Measurements from ENCODE around the gene SLCO3A1. TPM values are rescaled to one million over a fixed set of nuclear protein-coding genes. Genes with fewer than 3 reads are reported as not detected.

SLCO3A1 gene
- total RNA-seq, 1 experiment from 2014 or later = 5.1 TPM

DNA sequence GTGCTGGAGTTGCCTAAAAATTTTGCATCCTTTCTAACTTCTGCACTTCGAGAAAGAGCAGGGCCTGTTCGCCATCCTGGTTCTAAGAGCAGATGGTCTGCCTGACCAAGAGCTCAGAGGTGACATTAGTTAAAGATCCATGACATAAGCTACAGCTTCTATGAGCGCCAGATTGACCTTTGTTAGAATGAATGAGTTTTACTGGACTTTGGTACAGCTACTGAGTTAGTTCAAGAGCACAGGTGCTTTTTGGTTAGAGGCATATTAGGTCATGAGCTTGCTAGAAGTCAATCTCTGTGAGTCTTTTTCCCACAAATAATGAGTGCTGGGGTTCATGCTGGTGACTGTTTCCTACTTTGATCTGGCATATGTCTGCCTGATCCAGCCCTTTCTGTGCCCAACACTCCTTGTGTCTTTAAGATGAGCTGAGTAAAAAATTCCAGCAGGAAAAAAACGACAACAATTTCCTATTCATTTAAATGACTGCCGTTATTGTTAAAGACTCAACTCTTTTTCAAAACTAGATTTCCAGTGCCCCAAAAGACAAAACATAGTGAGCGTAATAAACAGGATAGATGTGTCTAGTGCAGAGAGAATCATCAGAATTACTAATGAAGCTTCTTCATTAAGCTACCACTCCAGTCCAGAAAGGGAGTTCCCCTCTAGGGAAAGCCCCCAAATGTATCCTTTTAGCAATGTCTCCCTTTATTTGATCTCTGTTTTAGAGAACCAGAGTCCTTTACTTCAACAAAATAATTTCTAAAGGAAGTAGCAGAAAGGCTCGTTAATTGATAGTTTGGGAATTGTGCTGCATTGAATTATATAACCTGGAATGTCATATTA, 152.9 kb downstream of the SLCO3A1 start:
- Histone ChIP-seq H3K79me2 (ENCODE audit: insufficient read depth, low read length) (no peaks in the 10 kb centered on the region), H3K4me3 (replicated peaks in 1 of 2; ENCODE audit: low read depth in 1 of 2, low read length in 2 of 2) (no peak overlapping the region), H3K36me3 (ENCODE audit: control insufficient read depth in 1 of 2, insufficient read depth in 2 of 2, low read length in 2 of 2) (no peaks in the 10 kb centered on the region), H3K9me2 (ENCODE audit: insufficient read depth) (no peaks in the 10 kb centered on the region), H3K27me3 (ENCODE audit: insufficient read depth, low read length) (no peaks in the 10 kb centered on the region; the same call in 1 of the 2 replicates), H4K20me1 (ENCODE audit: insufficient read depth) (no peaks in the 10 kb centered on the region), H3K9me3 (ENCODE audit: control insufficient read depth in 1 of 2, insufficient read depth in 1 of 2, low read depth in 1 of 2, low read length in 2 of 2) (no peaks in the 10 kb centered on the region), H3K27ac (ENCODE audit: low read depth, low read length) (no peak overlapping the region), H2AFZ (ENCODE audit: low read depth, low read length, poor library complexity, severe bottlenecking) (no peak overlapping the region), H3K9ac (ENCODE audit: low read length) (no peak overlapping the region), H3K4me1 (ENCODE audit: control insufficient read depth in 1 of 2, insufficient read depth in 2 of 2, low read length in 2 of 2) (no peaks in the 10 kb centered on the region), H3K4me2 (ENCODE audit: low read length) (no peak overlapping the region)
- no TSS peak for BruUV-seq (replicated peaks)
- intact Hi-C loops (cut with micrococcal nuclease) = no loop called here
- ChIA-PET CTCF (no interaction called here), RAD21 (ENCODE audit: low non-redundant PET in 1 of 2, low total read pairs in 2 of 2, uncharacterized antibody in 2 of 2, unreplicated experiment in 2 of 2) (no interaction called here), POLR2A (no interaction called here)
- no peak for DNase-seq (ENCODE audit: low read depth, low spot score)
- ATAC-seq = no peak
- TF ChIP-seq FOSL1 (IDR thresholded peaks at IDR 0.05; ENCODE audit: low read depth) (no peak), POLR2A (IDR thresholded peaks at IDR 0.05; ENCODE audit: borderline replicate concordance, extremely low read depth, insufficient read depth, insufficient read length) (no peak), EZH2 (IDR thresholded peaks at IDR 0.05) (no peak), ZNF274 (IDR thresholded peaks at IDR 0.05; ENCODE audit: low read depth, low read length) (no peak), CEBPB (IDR thresholded peaks at IDR 0.05; ENCODE audit: low read depth) (no peak), ELF1 (IDR thresholded peaks at IDR 0.05; ENCODE audit: borderline replicate concordance, low read depth) (no peak), RAD21 (IDR thresholded peaks at IDR 0.05; ENCODE audit: low read depth) (no peak), POLR2AphosphoS5 (IDR thresholded peaks at IDR 0.05; ENCODE audit: low read depth, low read length) (no peak), ZFX (IDR thresholded peaks at IDR 0.05) (no peak), CBX3 (IDR thresholded peaks at IDR 0.05; ENCODE audit: low read depth) (no peak), TCF7L2 (IDR thresholded peaks at IDR 0.05; ENCODE audit: borderline replicate concordance, extremely low read depth, insufficient read depth, insufficient read length) (no peak)

DNA sequence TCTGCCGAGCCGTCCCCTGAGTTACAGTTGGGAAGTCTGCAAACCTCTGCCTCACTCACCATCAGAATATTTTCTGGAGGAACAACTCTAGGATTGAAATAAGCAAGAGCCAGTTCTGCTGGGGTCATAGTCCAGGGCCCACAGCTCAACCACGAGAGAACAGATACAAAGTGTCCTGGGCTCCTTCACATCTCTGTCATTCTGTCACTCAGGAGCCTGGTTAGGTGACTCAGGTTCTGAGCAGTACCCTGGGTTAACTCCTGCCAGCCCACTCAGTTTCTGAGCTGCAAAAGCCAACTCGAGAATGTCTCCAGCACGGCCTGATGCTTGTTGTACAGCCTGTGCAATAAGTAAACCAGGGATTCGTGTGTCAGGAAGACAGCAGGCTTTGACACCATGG, 155.7 kb downstream of the SLCO3A1 start:
- DNase-seq (ENCODE audit: low read depth, low spot score) (no peak), ATAC-seq (no peak)
- no peaks in the 10 kb centered on the region; the same call in 1 of the 2 replicates for H3K27me3 ChIP-seq (ENCODE audit: insufficient read depth, low read length)
- H3K9ac ChIP-seq (ENCODE audit: low read length) = no peak overlapping the region
- no peak overlapping the region for H3K27ac ChIP-seq (ENCODE audit: low read depth, low read length)
- POLR2A ChIA-PET = no interaction called here
- H4K20me1 ChIP-seq (ENCODE audit: insufficient read depth) = no peaks in the 10 kb centered on the region
- no peaks in the 10 kb centered on the region for H3K79me2 ChIP-seq (ENCODE audit: insufficient read depth, low read length)
- H2AFZ ChIP-seq (ENCODE audit: low read depth, low read length, poor library complexity, severe bottlenecking) = no peak overlapping the region
- BruUV-seq (replicated peaks) = no TSS peak
- no peaks in the 10 kb centered on the region; a peak in 1 of 4 replicates for H3K4me1 ChIP-seq (ENCODE audit: control insufficient read depth in 1 of 2, insufficient read depth in 2 of 2, low read length in 2 of 2)
- CTCF ChIA-PET = no interaction called here
- no peaks in the 10 kb centered on the region for H3K9me3 ChIP-seq (ENCODE audit: control insufficient read depth in 1 of 2, insufficient read depth in 1 of 2, low read depth in 1 of 2, low read length in 2 of 2)
- no peak overlapping the region for H3K4me2 ChIP-seq (ENCODE audit: low read length)
- no peak overlapping the region for H3K4me3 ChIP-seq (replicated peaks in 1 of 2; ENCODE audit: low read depth in 1 of 2, low read length in 2 of 2)
- H3K36me3 ChIP-seq (ENCODE audit: control insufficient read depth in 1 of 2, insufficient read depth in 2 of 2, low read length in 2 of 2) = no peaks in the 10 kb centered on the region
- intact Hi-C loops (cut with micrococcal nuclease) = no loop called here
- H3K9me2 ChIP-seq (ENCODE audit: insufficient read depth) = no peaks in the 10 kb centered on the region
- RAD21 ChIA-PET (ENCODE audit: low non-redundant PET in 1 of 2, low total read pairs in 2 of 2, uncharacterized antibody in 2 of 2, unreplicated experiment in 2 of 2) = no interaction called here
- TF ChIP-seq SP1 (IDR thresholded peaks at IDR 0.05; ENCODE audit: low read depth) (no peak), CBX3 (IDR thresholded peaks at IDR 0.05; ENCODE audit: low read depth) (no peak), FOSL1 (IDR thresholded peaks at IDR 0.05; ENCODE audit: low read depth) (no peak), POLR2A (IDR thresholded peaks at IDR 0.05; ENCODE audit: borderline replicate concordance, extremely low read depth, insufficient read depth, insufficient read length) (no peak), CEBPB (IDR thresholded peaks at IDR 0.05; ENCODE audit: low read depth) (no peak), SIN3A (IDR thresholded peaks at IDR 0.05; ENCODE audit: low read depth) (no peak), EZH2phosphoT487 (IDR thresholded peaks at IDR 0.05; ENCODE audit: borderline replicate concordance) (no peak)
- TF ChIP-seq, protein P1, sequence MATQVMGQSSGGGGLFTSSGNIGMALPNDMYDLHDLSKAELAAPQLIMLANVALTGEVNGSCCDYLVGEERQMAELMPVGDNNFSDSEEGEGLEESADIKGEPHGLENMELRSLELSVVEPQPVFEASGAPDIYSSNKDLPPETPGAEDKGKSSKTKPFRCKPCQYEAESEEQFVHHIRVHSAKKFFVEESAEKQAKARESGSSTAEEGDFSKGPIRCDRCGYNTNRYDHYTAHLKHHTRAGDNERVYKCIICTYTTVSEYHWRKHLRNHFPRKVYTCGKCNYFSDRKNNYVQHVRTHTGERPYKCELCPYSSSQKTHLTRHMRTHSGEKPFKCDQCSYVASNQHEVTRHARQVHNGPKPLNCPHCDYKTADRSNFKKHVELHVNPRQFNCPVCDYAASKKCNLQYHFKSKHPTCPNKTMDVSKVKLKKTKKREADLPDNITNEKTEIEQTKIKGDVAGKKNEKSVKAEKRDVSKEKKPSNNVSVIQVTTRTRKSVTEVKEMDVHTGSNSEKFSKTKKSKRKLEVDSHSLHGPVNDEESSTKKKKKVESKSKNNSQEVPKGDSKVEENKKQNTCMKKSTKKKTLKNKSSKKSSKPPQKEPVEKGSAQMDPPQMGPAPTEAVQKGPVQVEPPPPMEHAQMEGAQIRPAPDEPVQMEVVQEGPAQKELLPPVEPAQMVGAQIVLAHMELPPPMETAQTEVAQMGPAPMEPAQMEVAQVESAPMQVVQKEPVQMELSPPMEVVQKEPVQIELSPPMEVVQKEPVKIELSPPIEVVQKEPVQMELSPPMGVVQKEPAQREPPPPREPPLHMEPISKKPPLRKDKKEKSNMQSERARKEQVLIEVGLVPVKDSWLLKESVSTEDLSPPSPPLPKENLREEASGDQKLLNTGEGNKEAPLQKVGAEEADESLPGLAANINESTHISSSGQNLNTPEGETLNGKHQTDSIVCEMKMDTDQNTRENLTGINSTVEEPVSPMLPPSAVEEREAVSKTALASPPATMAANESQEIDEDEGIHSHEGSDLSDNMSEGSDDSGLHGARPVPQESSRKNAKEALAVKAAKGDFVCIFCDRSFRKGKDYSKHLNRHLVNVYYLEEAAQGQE (IDR thresholded peaks at IDR 0.05; ENCODE audit: low read depth) = no peak

Data from HCT116 (cell line).